ENCODE results near the gene CEACAM16. TPM values are rescaled to one million over a fixed set of nuclear protein-coding genes. Genes with fewer than 3 reads are reported as not detected.

CEACAM16 gene
- polyA plus RNA-seq, 1 donor from 2014 or later, result not detected

- Histone ChIP-seq H3K4me2 (ENCODE audit: low read length) (no peak overlapping the region), H3K36me3 (ENCODE audit: insufficient read depth, low read length) (no peaks in the 10 kb centered on the region), H3K9ac (ENCODE audit: low read length) (no peak overlapping the region), H2AFZ (ENCODE audit: low read depth, low read length) (no peak overlapping the region), H3K79me2 (replicated peaks; ENCODE audit: insufficient read depth, low read length) (no peaks in the 10 kb centered on the region), H4K20me1 (ENCODE audit: insufficient read depth) (no peaks in the 10 kb centered on the region), H3K4me3 (ENCODE audit: low read length) (no peak overlapping the region), H3K27me3 (ENCODE audit: insufficient read depth, low read depth, low read length) (no peaks in the 10 kb centered on the region), H3F3A (ENCODE audit: insufficient read depth, low read length, poor library complexity, severe bottlenecking) (no peaks in the 10 kb centered on the region), H3K9me2 (ENCODE audit: insufficient read depth, low read length) (no peaks in the 10 kb centered on the region), H3K9me3 (ENCODE audit: low read length) (no peaks in the 10 kb centered on the region), H3K27ac (ENCODE audit: low read length) (no peak overlapping the region)
- TF ChIP-seq MXI1 (conservative IDR thresholded peaks at IDR 0.05; ENCODE audit: poor library complexity, severe bottlenecking) (no peak), POLR2AphosphoS5 (IDR thresholded peaks at IDR 0.05) (no peak), CTCF (IDR thresholded peaks at IDR 0.05; ENCODE audit: poor library complexity, severe bottlenecking) (no peak), EZH2 (IDR thresholded peaks at IDR 0.05; ENCODE audit: borderline replicate concordance, insufficient read depth, low read length, poor library complexity, severe bottlenecking) (no peak), SMC3 (conservative IDR thresholded peaks at IDR 0.05; ENCODE audit: poor library complexity) (no peak), RAD21 (conservative IDR thresholded peaks at IDR 0.05) (no peak)
These were observed 1.6 kb downstream of the CEACAM16 start for GRCh38 chr19:44700547-44700946.

- no peak overlapping the region for H3K9ac ChIP-seq (ENCODE audit: low read length)
- H3K79me2 ChIP-seq (replicated peaks; ENCODE audit: insufficient read depth, low read length), result no peaks in the 10 kb centered on the region
- no peaks in the 10 kb centered on the region for H3K9me2 ChIP-seq (ENCODE audit: insufficient read depth, low read length)
- H3K9me3 ChIP-seq (ENCODE audit: low read length), result no peaks in the 10 kb centered on the region
- no peaks in the 10 kb centered on the region for H4K20me1 ChIP-seq (ENCODE audit: insufficient read depth)
- H3K27me3 ChIP-seq (ENCODE audit: insufficient read depth, low read depth, low read length), result no peaks in the 10 kb centered on the region
- H3K4me2 ChIP-seq (ENCODE audit: low read length), result no peak overlapping the region
- TF ChIP-seq MXI1 (conservative IDR thresholded peaks at IDR 0.05; ENCODE audit: poor library complexity, severe bottlenecking), result no peak
- no peak for TF ChIP-seq CTCF (IDR thresholded peaks at IDR 0.05; ENCODE audit: poor library complexity, severe bottlenecking)
- no peak for TF ChIP-seq REST (IDR thresholded peaks at IDR 0.05; ENCODE audit: borderline replicate concordance)
- no peak for TF ChIP-seq TAF1 (IDR thresholded peaks at IDR 0.05; ENCODE audit: low read depth)
- no peak for TF ChIP-seq RAD21 (conservative IDR thresholded peaks at IDR 0.05)
- TF ChIP-seq EP300 (conservative IDR thresholded peaks at IDR 0.05; ENCODE audit: poor library complexity, severe bottlenecking), result no peak
- TF ChIP-seq EZH2 (IDR thresholded peaks at IDR 0.05; ENCODE audit: borderline replicate concordance, insufficient read depth, low read length, poor library complexity, severe bottlenecking), result no peak
- TF ChIP-seq POLR2AphosphoS5 (IDR thresholded peaks at IDR 0.05), result no peak
- no peak for TF ChIP-seq SMC3 (conservative IDR thresholded peaks at IDR 0.05; ENCODE audit: poor library complexity)
- H3K4me3 ChIP-seq (ENCODE audit: low read length), result no peak overlapping the region
- no peaks in the 10 kb centered on the region for H3K36me3 ChIP-seq (ENCODE audit: insufficient read depth, low read length)
- no peaks in the 10 kb centered on the region for H3F3A ChIP-seq (ENCODE audit: insufficient read depth, low read length, poor library complexity, severe bottlenecking)
- no peak overlapping the region for H2AFZ ChIP-seq (ENCODE audit: low read depth, low read length)
- no peak overlapping the region for H3K27ac ChIP-seq (ENCODE audit: low read length)
These were observed 2.3 kb downstream of the CEACAM16 start for GRCh38 chr19:44701228-44701627.
